ENCODE measurements around the gene RPS6KA5. TPM values are rescaled to one million over a fixed set of nuclear protein-coding genes. Genes with fewer than 3 reads are reported as not detected.

The RPS6KA5 gene
- polyA plus RNA-seq, 2 of the 4 experiments (the other 2 are of a cell fraction), result 2.2 to 4.1 TPM

DNA sequence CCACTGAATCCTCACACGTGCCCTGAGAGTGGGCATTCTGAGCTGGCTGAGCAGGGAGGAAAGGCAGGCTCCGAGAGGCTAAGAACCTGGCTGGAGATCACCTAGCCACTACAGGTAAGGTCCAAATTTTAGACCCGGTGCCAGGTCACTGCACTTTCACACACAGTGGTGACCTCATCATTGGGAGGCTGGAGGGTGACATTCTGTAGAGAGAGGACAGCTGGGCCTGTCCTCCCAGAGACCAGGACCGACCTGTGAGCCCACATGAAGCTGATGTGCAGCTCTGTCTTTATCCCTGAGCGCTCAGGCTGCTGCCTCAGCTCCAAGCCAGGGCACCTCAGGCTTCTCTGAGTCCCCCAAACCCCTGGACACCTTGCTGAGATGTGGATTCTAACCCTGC lies 248.3 kb downstream of the RPS6KA5 start:
- no peaks in the 10 kb centered on the region for H3K9me3 ChIP-seq
- no peak overlapping the region for H3K27ac ChIP-seq
- TF ChIP-seq RAD21 (conservative IDR thresholded peaks at IDR 0.05 in 1 of 2, IDR thresholded peaks at IDR 0.05 in 1 of 2) (no peak), KDM5A (IDR thresholded peaks at IDR 0.05) (no peak), RNF2 (IDR thresholded peaks at IDR 0.05; ENCODE audit: borderline replicate concordance, low read depth) (no peak), JUNB (IDR thresholded peaks at IDR 0.05) (no peak), BHLHE40 (IDR thresholded peaks at IDR 0.05; ENCODE audit: low read depth, low read length) (no peak), NFE2L2 (conservative IDR thresholded peaks at IDR 0.05; ENCODE audit: low read length) (no peak)
- TF ChIP-seq, protein P1, sequence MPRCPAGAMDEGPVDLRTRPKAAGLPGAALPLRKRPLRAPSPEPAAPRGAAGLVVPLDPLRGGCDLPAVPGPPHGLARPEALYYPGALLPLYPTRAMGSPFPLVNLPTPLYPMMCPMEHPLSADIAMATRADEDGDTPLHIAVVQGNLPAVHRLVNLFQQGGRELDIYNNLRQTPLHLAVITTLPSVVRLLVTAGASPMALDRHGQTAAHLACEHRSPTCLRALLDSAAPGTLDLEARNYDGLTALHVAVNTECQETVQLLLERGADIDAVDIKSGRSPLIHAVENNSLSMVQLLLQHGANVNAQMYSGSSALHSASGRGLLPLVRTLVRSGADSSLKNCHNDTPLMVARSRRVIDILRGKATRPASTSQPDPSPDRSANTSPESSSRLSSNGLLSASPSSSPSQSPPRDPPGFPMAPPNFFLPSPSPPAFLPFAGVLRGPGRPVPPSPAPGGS (IDR thresholded peaks at IDR 0.05), result no peak
- TF ChIP-seq, protein P2, sequence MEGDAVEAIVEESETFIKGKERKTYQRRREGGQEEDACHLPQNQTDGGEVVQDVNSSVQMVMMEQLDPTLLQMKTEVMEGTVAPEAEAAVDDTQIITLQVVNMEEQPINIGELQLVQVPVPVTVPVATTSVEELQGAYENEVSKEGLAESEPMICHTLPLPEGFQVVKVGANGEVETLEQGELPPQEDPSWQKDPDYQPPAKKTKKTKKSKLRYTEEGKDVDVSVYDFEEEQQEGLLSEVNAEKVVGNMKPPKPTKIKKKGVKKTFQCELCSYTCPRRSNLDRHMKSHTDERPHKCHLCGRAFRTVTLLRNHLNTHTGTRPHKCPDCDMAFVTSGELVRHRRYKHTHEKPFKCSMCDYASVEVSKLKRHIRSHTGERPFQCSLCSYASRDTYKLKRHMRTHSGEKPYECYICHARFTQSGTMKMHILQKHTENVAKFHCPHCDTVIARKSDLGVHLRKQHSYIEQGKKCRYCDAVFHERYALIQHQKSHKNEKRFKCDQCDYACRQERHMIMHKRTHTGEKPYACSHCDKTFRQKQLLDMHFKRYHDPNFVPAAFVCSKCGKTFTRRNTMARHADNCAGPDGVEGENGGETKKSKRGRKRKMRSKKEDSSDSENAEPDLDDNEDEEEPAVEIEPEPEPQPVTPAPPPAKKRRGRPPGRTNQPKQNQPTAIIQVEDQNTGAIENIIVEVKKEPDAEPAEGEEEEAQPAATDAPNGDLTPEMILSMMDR (IDR thresholded peaks at IDR 0.05), result no peak
- DNase-seq (ENCODE audit: low read depth in 1 of 2, low spot score in 1 of 2) (no peak), FAIRE-seq (no peak), ATAC-seq (no peak)
- no peak overlapping the region for H3K4me3 ChIP-seq
- CTCF ChIA-PET, result interaction anchor here (1.4 kb wide), 1 partner anchor 9 kb away, joined by 3 read pairs; no protein-coding TSS in a partner anchor
- 0 out of 3 replicates have a peak, but pooled peaks cover 3% of the 10 kb centered on the region for H3K4me1 ChIP-seq
- no peak overlapping the region for H3K4me2 ChIP-seq
- WGBS (ENCODE audit: missing lambda C conversion rate), result 81% methylated on average over 3 of the region's 5 CpGs
- POLR2A ChIA-PET, result no interaction called here

DNA sequence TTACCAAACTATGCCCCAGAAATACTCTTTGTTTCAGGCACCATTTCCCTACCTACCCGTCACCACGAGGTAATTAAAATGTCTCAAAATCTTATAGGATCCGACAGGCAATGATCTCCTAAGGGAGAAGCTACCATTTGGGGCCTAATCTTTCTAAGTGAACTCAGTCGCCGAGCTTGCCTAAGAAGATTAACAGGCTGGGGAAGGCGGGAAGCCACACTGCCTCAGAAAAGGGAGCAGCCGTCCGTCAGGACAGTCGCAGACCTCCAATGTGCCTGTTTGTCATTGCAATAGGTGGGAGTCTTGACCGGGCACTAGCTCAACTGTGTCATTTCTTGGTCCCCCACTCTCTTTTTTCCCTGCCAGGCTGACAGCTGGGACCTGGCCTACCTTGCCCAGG lies 248.8 kb downstream of the RPS6KA5 start:
- FAIRE-seq (no peak), DNase-seq (ENCODE audit: low read depth in 1 of 2, low spot score in 1 of 2) (no peak), ATAC-seq (no peak)
- Histone ChIP-seq H3K4me1 (0 out of 3 replicates have a peak, but pooled peaks cover 3% of the 10 kb centered on the region), H3K9me3 (no peaks in the 10 kb centered on the region), H3K27ac (no peak overlapping the region), H3K4me2 (no peak overlapping the region), H3K4me3 (no peak overlapping the region)
- no peak for TF ChIP-seq TFCP2L1 (CRISPR knock-in tag; IDR thresholded peaks at IDR 0.05)
- TF ChIP-seq POLR2A (IDR thresholded peaks at IDR 0.05; ENCODE audit: low read length), result no peak
- no peak for TF ChIP-seq HDAC2 (IDR thresholded peaks at IDR 0.05)
- TF ChIP-seq, protein P3, sequence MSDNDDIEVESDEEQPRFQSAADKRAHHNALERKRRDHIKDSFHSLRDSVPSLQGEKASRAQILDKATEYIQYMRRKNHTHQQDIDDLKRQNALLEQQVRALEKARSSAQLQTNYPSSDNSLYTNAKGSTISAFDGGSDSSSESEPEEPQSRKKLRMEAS (IDR thresholded peaks at IDR 0.05), result no peak
- no peak for TF ChIP-seq CBX2 (IDR thresholded peaks at IDR 0.05; ENCODE audit: borderline replicate concordance, low read depth)
- no peak for TF ChIP-seq RCOR1 (IDR thresholded peaks at IDR 0.05; ENCODE audit: low read depth, low read length)
- TF ChIP-seq JUN (IDR thresholded peaks at IDR 0.05), result no peak
- no peak for TF ChIP-seq ZFP36 (IDR thresholded peaks at IDR 0.05; ENCODE audit: borderline replicate concordance, partially characterized antibody)
- TF ChIP-seq, protein P4, sequence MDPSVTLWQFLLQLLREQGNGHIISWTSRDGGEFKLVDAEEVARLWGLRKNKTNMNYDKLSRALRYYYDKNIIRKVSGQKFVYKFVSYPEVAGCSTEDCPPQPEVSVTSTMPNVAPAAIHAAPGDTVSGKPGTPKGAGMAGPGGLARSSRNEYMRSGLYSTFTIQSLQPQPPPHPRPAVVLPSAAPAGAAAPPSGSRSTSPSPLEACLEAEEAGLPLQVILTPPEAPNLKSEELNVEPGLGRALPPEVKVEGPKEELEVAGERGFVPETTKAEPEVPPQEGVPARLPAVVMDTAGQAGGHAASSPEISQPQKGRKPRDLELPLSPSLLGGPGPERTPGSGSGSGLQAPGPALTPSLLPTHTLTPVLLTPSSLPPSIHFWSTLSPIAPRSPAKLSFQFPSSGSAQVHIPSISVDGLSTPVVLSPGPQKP (IDR thresholded peaks at IDR 0.05; ENCODE audit: low read depth, low read length), result no peak
- no peak for TF ChIP-seq GATA3 (IDR thresholded peaks at IDR 0.05; ENCODE audit: borderline replicate concordance)
- no peak for TF ChIP-seq EP300 (IDR thresholded peaks at IDR 0.05)
- no peak for TF ChIP-seq CHD2 (IDR thresholded peaks at IDR 0.05; ENCODE audit: low read length, partially characterized antibody)
- TF ChIP-seq, protein P5, sequence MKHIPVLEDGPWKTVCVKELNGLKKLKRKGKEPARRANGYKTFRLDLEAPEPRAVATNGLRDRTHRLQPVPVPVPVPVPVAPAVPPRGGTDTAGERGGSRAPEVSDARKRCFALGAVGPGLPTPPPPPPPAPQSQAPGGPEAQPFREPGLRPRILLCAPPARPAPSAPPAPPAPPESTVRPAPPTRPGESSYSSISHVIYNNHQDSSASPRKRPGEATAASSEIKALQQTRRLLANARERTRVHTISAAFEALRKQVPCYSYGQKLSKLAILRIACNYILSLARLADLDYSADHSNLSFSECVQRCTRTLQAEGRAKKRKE (CRISPR knock-in tag; IDR thresholded peaks at IDR 0.05; ENCODE audit: low read depth), result no peak
- TF ChIP-seq SREBF2 (IDR thresholded peaks at IDR 0.05), result no peak
- POLR2A ChIA-PET, result no interaction called here
- CTCF ChIA-PET, result interaction anchor here (1.4 kb wide), 1 partner anchor 9 kb away, joined by 3 read pairs; no protein-coding TSS in a partner anchor
- WGBS (ENCODE audit: missing lambda C conversion rate), result 89% methylated on average over 10 of the region's 10 CpGs
